Endothelial cell of hepatic sinusoid (primary cell): Measurements from ENCODE around the gene PRR29.

ENCODE experiments used
- in situ Hi-C: cut with HindIII; loops from 2 replicates; pipeline ENCODE4 v1.10.0; 2017; ENCODE audit warnings: low sequenced_read_pairs

The PRR29 gene

DNA sequence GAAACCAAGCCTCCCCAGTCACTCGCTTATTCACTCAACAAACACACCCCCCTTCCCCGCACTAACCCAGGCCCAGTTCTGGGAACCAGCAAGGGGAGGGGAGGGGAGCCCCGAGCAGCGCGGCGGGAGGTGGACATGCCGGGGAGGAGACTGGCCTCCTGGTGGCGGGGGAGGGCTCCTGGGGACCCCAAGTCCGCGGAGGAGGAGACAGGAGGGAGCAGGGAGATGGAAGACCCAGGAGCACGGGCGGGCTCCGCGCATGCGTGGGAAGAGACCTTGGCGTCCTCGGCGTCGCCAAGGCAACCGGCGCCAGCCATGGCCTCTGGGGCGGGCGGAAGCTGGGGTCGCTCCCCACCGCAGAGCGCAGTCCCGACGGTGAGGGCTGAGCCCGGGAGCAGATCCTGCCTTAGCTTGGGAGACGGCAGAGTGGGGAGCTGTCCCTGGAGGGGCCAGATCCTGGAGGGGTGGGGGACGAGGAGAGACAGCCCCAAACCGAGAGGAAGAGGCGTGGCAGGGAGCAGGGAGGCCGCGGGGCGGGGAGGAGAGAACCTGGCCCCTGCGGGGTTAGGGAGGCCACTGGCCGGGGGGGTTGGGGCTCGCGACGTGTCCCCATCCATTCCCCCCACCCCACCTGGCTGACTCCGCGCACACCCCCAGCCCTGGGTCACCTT lies at the start of gene PRR29:
PRR29 (plus strand) TSS at position 302 of the 671 bp plus-strand sequence; CDS start at position 316, 14 bp downstream.
- in situ Hi-C loops, result no loop called here

DNA sequence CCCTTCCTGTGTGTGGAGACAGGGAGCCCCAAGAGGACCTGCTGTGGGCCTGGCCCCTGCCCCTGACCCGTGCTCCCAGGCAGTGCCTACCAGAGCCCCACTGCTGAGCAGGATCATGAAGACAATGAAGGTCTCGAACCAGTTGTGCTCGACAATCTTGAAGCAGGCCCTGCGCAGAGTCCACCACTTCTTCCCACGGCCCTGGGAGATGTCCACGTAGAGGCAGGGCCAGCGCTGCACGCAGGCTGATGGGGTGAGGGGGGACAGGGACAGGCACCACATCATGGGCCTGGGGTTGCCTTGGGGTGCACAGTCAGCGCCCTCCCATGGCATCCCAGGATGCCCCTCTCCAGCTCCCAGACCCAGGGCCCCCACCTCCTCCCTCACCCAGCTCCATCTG lies 49.6 kb upstream of the PRR29 start:
- in situ Hi-C loops, result no loop called here

DNA sequence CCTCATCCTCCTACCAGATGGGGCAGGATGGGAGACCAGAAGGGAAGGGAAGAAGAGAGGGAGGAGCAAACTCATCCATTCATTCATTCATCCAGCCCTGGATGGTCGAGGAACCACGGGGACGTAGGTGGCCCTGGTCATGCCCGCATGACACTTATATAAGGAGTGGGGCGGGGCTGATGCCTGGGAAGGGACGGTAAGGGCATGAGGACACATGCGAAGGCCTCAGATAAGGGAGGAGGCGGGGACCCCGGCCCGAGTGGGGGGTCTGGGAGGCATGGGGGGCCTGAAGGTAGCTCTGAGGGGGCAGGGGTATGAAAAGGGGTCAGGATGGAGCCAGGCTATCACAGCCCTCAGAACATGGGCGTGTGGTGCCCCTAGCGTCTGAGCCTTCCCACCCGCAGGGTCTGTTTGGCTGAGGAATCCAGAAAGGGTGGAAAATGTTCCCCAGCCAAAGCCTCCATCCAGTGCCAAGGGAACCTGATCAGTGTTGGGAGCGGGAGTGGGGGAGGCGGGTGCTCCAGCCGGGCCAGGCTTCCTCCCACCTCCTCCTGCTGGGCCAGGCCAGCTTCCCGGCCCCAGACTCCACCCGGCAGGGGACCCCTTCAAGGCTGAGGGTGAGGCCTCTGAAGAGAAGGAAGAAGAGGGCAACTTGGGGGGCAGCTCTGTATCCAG lies 48.4 kb upstream of the PRR29 start:
- in situ Hi-C loops, result no loop called here

DNA sequence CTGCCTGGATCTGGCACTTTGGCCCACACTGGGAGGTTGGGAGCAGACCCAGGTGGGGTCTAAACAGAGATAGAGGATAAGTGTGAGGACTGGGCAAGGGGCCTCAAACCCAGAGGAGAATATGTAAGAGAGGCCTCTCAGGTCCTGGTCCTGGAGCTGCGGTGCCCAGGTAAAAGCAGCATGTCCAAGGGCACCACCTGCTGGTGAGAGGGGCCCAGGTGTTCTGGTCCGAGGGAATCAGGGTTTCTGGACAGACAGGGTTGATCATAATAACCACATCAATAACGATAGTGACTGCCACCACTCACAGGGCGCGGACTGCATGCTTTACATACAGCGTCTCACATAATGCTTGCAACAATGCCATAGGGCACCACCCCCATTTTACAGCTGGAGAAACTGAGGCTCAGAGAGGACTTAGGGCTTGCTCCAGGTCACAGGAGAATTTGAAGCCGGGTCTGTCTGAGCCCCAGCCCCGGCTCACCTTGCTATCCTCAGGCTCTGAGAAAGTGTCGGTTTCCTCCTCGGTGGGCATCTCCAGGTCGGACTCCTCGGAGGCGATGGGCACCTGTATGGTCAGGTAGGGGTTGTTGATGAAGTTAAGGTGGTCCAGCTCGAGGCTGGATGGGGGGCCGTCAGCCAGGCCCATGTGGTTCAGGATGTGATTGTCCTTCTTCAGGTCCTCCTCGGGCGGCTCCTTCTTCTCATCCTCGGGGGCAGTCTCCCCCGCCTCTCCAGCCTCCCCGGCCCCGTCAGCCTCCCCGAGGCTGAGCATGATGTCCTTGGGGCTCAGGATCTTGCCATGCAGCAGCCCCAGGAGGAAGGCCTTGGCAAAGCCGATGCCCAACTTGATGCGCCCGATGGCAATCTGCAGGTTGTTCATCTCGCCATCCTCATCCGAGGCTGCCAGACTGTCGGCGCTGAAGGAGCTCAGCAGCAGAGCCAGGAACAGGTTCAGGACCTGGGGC lies 46.9 kb upstream of the PRR29 start:
- in situ Hi-C loops, result no loop called here

DNA sequence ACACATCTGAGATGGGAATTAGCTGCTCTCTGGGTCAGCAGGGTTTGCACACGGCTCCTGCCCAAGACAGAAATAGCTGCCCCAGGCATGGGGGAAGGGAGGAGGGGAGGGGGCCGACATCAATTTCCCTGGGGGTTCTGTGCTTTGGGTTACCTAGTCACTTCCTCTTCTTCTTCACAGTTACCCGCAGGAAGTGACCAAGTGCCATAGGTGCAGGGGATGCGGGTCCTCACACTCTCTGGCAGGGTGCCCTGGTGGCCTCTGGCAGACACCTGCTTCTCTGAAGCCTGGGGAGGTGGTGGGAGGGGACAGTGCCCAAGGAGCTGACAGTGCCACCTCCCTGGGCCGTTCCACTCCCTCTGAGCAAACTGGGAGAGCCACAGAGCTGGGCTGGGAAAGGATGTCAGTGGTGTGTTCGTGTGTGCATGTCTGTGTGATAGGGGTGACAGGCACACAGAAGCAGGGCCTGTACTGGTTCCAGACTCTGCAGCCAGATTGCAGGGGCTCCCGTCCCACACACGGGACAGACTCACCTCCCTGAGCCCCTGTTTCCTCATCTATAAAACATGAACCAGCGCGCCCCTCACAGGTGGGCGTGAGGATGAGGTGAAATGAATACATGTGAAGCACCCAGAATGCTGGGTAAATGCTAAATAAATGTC lies 43.6 kb upstream of the PRR29 start:
- in situ Hi-C loops, result no loop called here

DNA sequence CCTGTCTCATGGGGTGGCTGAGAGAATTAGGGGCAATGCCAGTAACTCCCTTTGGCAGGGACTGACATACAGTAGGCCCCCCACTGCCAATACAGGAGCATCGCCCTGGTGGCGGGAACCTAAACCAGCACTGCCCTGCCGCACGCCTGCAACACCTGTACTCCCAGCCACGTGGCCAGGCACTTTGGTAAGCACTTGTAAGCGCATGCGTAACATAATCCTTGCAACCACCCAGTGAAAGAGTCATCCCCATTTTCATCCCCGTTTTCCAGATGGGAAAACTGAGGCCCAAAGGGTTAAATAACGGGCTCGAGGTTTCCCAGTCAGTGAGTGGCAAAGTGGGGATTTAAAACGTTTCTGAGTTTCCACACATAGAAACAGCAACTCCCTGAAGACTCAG lies 42.9 kb upstream of the PRR29 start:
- in situ Hi-C loops, result no loop called here

DNA sequence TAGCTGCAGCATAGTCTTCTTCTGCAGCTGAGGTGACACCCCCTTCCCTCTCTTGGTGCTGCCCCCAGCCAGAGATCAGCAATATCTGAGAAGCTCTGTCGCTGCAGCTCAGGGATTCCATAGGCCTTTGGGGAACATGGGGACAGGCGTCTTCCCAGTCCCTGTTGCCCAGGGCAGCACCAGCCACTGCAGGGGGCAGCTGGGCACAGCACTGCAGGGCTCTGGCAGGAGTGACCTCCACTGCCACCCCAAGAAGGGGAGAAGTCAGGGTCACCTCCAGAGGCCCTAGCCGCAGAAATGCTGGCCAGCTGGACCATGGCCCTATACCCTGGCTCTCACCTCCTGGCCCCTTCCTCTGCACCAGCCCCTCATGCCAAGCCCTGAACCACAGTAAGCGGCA lies 42.4 kb upstream of the PRR29 start:
- in situ Hi-C loops, result no loop called here

DNA sequence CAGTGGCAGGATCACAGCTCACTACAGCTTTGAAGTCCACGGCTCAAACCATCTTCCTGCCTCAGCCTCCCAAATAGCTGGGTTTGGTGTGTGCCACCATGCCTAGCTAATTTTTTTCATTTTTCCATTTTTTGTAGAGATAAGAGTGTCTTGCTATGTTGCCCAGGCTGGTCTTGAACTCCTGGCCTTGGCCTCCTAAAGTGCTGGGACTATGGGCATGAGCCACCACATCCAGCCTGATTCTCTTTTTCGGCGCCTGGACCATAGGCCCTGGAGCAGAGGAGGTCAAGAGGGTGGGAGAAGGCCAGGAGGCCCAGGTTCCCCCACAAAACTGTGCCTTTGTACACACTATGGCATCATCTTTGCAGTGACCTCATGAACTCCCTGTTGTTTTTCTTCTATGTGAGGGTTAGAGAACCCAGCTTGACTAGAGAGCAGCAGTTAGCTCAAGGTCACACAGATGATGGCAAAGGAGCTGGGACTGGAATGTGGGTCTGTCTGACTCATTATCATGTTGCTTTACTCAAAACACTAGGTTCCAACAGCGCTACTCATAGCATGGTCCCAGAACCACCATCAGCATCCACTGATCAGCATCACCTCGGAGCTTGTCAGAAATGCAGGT lies 41.7 kb upstream of the PRR29 start:
- in situ Hi-C loops, result no loop called here

DNA sequence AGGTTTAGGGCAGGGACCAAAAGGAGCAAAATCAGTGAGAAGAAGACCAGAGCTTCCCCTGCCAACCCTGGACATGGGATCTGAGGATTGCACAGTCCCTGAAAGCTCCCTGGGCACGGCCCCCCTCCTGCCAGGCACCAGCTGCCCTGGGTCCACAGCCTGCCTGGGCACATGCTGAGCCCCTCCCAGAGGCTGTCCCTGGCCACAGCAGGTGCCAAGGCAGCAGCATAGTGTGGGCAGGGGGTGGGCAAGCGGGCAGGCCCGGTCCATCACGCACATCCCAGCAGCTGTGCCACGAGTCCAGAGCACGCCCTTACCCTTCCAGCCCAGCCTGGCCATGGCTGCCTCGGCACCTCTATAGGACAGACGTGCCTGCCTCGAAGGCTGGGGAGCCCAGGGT lies 38.1 kb upstream of the PRR29 start:
- in situ Hi-C loops, result no loop called here

DNA sequence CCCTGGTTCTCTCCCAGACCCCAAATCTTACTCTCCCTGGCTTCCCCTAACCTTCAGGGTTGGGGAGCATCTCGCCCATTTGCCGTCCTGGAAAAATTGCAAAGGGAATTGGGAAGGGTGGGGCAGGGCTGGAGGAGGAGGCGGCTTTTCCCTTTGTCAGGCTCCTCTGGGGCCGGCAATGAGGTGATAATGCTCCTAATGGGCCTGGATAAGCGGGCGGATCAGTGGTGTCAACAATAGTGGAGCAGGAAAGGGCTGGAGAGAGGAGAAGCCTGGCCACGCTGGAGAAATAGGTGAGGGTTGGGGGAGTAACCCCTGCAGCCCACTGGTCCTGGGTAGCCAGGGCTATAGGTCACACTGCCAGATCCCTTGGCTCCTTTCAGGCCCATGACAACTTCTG lies 37.7 kb upstream of the PRR29 start:
- in situ Hi-C loops, result no loop called here

DNA sequence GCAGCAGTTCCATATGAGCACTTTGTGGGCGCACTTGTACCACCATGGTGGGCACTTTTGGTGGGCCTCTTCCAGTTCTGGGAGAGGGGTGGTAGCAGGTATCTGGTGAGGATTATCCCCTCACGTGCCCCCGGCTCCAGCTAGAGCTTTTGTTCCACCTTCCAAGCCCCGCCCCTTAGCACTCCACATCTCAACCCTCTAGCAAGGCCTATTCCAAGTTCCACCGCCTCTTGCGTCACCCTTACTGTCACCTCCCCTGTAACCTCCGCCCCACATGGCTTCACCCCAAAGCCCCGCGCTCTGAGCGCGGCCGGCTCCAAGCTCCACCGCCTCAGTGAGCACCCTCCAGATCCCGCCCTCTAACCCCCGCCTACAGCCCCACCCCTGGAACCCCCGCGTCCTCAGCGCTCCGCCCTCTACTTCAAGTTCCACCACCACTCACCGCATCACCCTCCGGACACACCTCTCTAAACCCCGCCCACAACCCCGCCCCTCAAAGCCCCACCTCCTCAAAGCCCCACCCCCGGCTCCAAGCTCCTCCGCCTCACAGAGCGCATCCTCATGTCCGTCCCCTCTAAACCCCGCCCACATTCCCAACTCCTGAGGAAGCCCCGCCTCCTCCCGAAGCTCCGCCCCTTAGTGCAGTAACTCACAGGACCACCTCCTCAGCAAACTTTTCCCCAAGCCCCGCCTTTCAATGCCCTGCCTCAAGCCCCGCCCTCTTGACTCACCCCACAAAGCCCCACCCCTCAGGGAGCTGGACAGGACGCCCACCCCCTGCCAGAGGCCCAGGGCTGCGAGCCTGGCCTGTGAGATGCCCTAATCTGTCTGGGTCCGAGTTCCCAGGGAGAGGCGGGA lies 36.6 kb upstream of the PRR29 start:
- in situ Hi-C loops, result no loop called here

DNA sequence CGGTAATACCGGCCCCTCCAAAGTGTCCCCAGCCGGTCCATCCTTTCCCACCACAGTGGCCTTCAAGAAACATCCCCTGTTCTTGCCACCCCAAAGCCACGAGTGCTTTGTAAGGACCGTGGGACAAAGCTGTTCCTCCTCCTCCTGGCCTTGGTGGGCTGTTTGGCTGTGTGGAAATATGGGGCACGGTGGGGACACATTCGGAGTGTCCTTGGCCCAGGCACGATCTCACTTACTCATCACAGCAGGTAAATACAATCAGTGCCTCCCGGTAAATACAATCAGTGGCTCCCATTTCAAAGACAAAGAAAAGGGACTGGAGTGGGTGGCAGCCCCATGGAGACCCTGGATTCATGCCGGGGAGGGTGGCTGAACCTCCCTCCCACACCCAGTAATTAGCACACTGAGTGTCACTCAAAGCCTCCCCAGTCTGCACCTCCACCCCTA lies 35.8 kb upstream of the PRR29 start:
- in situ Hi-C loops, result no loop called here

DNA sequence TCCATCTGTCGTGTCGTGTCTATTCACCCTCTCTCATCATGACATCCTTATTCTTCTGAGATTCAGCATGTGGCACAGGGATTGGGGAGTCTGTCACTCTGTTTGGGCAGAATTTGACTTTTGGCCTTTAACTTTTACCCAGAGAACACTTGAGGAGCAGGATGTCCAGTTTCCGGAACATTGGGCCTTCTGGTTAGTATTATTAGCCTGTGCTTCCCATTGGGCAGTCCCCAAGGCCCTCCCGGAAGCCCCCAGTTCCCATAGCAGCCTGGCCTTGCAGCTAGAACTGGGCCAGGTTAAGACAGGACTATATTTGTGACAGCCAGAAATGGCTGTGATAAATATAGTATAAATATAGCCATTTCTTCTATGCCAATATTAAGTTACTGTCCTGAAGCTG lies 35.0 kb upstream of the PRR29 start:
- in situ Hi-C loops, result no loop called here

DNA sequence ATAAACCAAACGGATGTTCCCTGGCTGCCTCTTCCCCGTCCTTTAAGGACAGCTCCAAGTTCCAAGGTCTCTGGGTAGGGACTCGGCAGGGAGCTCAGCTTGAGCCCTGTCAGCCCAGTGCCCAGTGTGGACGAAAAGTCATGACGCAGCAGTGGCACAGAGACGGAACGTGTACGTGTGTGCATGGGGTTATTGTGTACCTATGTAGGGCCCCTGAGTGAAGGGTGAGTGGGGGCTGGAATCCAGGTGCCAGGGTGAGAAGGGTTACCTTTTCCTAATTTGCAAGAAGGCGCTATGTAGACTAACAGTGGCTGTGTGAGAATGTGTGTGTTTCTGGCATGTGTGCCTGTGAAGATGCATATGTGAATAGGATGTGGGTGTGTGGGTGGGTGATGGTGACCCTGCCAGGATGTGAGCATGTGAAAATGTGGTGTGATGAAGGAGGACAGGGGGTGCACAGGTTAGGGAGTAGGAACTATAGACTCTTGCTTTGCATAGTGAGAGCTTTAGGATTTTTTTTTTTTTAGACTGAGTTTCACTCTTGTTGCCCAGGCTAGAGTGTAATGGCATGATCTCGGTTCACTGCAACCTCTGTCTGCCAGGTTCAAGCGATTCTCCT lies 31.4 kb upstream of the PRR29 start:
- in situ Hi-C loops, result no loop called here

DNA sequence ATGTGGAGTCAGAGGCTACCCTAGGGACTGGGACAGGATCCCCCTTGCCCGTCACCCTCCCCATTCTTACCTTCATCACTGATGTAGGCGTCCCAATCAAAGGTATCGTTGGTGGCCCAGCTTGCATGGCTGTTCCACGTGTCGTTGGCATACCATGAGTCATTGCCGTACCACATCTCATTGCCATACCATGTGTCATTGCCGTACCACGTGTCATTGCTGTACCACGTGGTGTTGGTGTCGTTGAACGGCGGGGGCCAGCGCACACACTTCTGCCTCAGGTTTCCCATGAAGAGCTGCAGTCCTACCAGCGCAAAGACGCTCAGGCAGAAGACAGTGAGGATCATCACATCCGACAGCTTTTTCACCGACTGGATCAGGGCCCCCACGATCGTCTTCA lies 30.2 kb upstream of the PRR29 start:
- in situ Hi-C loops, result no loop called here

DNA sequence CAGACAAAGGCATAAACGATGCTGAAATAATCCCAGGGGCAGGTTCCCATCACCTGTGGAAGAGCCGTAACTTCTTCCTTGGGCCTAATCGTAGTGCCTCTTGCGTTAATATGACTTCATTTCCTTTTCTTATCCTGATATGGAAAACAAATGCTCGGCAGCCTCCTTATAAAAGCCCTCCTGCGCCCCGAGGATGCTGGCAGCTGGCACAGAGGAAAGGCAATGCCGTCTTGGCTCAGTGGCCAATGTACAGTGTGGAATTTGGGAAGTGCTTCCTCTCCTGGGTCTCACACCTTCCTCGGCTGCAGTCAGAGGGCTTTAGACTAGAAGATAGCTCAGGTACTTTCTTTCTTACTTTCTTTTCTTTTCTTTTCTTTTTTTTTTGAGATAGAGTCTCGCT lies 28.9 kb upstream of the PRR29 start:
- in situ Hi-C loops, result no loop called here

DNA sequence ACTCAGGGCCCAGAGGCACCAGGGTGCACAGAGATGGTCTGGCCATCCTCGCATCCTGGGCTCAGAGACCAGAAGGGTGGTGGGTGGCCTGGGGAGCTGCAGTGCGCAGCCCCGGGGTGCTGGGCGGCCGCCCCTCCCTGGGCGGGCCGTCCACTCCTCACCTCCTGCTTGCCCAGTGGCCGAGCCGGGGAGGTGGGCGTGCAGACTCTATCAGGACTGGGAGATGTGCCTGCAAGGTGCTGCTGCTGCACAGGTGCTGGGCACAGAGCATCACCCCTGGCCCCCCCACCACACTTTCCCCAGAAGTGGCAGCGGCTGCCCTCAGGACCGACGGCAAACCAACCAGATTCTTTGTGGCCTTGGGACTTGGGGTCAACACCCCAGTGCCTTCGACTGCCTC lies 25.4 kb upstream of the PRR29 start, which contains the start of gene SCN4A:
SCN4A (minus strand) TSS at position 123 of the 400 bp plus-strand sequence; CDS start at position 46, 77 bp downstream.
- in situ Hi-C loops, result no loop called here

DNA sequence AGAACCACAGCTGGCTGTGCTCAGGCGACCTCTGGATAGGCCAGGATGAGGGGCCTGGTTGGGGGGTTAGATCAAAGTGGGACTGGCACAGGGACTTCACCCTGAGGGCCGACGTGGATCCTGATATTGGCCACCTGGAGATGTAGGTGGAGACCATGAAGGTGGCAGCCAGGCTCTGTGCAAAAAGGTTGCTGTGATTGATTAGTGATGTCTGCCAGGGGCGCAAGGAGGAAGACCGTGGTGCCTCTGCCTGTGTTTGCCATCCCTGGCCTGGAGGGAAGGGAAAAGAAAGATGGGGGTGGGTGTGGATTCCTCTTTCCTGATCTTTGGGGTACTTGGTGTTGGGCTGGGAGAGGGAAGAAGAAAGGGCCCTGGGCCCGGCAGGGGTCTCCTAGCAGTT lies 24.9 kb upstream of the PRR29 start:
- in situ Hi-C loops, result no loop called here

DNA sequence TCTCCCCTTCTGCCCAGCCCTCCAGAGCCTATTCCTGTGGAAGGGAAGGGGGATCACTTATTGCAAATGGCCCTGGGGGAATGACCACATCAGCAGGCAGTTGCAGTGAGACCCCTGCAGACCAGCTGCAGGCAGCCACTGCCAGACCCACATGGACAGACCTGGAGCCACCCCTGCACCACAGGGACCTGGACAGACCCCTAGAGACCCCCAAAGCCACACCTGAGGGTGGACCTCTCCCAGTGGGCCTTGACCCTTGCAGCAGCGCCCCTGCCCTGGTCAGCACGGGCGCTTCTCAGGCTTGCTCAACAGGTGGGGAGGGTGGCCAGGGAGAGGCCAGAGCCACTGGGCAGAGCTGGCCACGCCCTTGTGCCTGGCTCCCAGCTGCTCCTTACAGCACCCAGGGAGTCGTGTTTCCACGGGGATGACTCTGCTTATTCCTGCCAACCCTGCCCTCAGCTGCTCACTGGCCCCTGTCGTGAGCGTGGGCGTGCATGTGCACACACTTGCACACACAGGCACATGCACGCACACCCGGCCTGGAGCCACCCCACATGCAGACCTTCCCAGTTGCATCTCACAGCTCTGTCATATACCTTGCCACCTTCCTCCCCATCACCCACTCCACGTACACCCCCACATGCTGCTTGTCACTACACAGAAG lies 24.1 kb upstream of the PRR29 start:
- in situ Hi-C loops, result no loop called here
